OCI-LY7 (cell line): ENCODE results near the gene NHERF2. TPM values are rescaled to one million over a fixed set of nuclear protein-coding genes. Genes with fewer than 3 reads are reported as not detected.

ENCODE experiments used
- BruUV-seq: library from RNA; stranded (reverse); fragments of 400-500 nt; replicated peaks from 2 replicates; lab custom pipeline; 2021; lab: Mats Ljungman, UMichigan
- CTCF ChIA-PET: fragments of 300-600 bp; sonication (Branson Sonifier 250); formaldehyde crosslinking; loops from one replicate; lab custom pipeline; 2022; ENCODE audit warnings: antibody characterized with exemption; ENCODE audit not compliant: unreplicated experiment; lab: Charles Lee
- POLR2A ChIA-PET: fragments of 300-600 bp; sonication (Branson Sonifier 250); formaldehyde crosslinking; loops from one replicate; lab custom pipeline; 2022; ENCODE audit warnings: antibody characterized with exemption; lab: Charles Lee
- DNase-seq: peaks from one replicate; pipeline ENCODE4 v3.0.0-alpha.2; 2015; ENCODE audit warnings: low spot score
- H2AFZ ChIP-seq: fragments of 200-600 bp; sonication (generic), shearing (Covaris generic); 2 replicates; pipeline ENCODE4 v1.6.1; 2014; ENCODE audit warnings: mild to moderate bottlenecking, antibody characterized with exemption, low read length, moderate library complexity
- H3K27ac ChIP-seq: fragments of 200-600 bp; sonication (generic); 2 replicates; pipeline ENCODE4 v1.5.1; 2014; ENCODE audit warnings: mixed run types, low read depth, mild to moderate bottlenecking, moderate library complexity, low read length, inconsistent platforms; ENCODE audit not compliant: poor library complexity, severe bottlenecking
- H3K36me3 ChIP-seq: fragments of 200-600 bp; sonication (generic); 2 replicates; pipeline ENCODE4 v1.6.1; 2014; ENCODE audit warnings: mild to moderate bottlenecking, antibody characterized with exemption, low read length, moderate library complexity, mixed read lengths; ENCODE audit not compliant: insufficient read depth
- H3K4me1 ChIP-seq: fragments of 200-600 bp; sonication (generic); 2 replicates; pipeline ENCODE4 v1.5.1; 2014; ENCODE audit warnings: mild to moderate bottlenecking, low read length; ENCODE audit not compliant: insufficient read depth, poor library complexity, severe bottlenecking
- H3K4me2 ChIP-seq: fragments of 200-600 bp; sonication (generic); 2 replicates; pipeline ENCODE4 v1.6.1; 2014; ENCODE audit warnings: mild to moderate bottlenecking, low read length
- H3K4me3 ChIP-seq: fragments of 200-600 bp; sonication (generic); 2 replicates; pipeline ENCODE4 v1.5.1; 2014; ENCODE audit warnings: mild to moderate bottlenecking, low read depth, low read length; ENCODE audit not compliant: poor library complexity, severe bottlenecking
- H3K79me2 ChIP-seq: fragments of 200-600 bp; sonication (generic); 2 replicates; pipeline ENCODE4 v1.6.1; 2016; ENCODE audit warnings: low read depth, mild to moderate bottlenecking, low read length, moderate library complexity, mixed read lengths; ENCODE audit not compliant: insufficient read depth
- H3K9me2 ChIP-seq: fragments of 200-600 bp; sonication (generic); 2 replicates; pipeline ENCODE4 v1.6.1; 2016; ENCODE audit warnings: mild to moderate bottlenecking, low read length, mixed read lengths; ENCODE audit not compliant: insufficient read depth
- H3K9me3 ChIP-seq: fragments of 200-600 bp; sonication (generic); 2 replicates; pipeline ENCODE4 v1.6.1; 2014; ENCODE audit warnings: mild to moderate bottlenecking, mixed run types, low read length, mixed read lengths
- H4K20me1 ChIP-seq: fragments of 200-600 bp; sonication (generic); 2 replicates; pipeline ENCODE4 v1.6.1; 2014; ENCODE audit warnings: mild to moderate bottlenecking, antibody characterized with exemption, low read length, moderate library complexity, mixed read lengths; ENCODE audit not compliant: insufficient read depth
- EZH2phosphoT487 ChIP-seq: fragments of 200-600 bp; sonication (generic); IDR thresholded peaks from 2 replicates; pipeline ENCODE4 v1.6.1; 2018; ENCODE audit warnings: low read depth, borderline replicate concordance, mild to moderate bottlenecking, mixed run types, antibody characterized with exemption, low read length, moderate library complexity, mixed read lengths
- intact Hi-C: fragments of 100-400 bp; cut with micrococcal nuclease; formaldehyde crosslinking; loops from one replicate; pipeline ENCODE4 v1.10.0; 2022; ENCODE audit not compliant: unreplicated experiment
- total RNA-seq, 2 experiments: library from RNA; depleted of rRNA in 1 of 2; stranded (reverse); fragments of >200 nt in 1 of 2; shearing (Covaris generic) in 1 of 2; gene quantifications; 2 replicates each; pipeline ENCODE4 v1.2.3, GENCODE V29; 2014 to 2022
- TF ChIP-seq, protein P1 (sequence below): fragments of 200-600 bp; sonication (generic); conservative IDR thresholded peaks from 2 replicates; pipeline ENCODE4 v1.5.1; 2014; ENCODE audit warnings: mild to moderate bottlenecking, antibody characterized with exemption, low read length, moderate library complexity, mixed read lengths

The NHERF2 gene
- total RNA-seq, 2 experiments from 2014 or later: 0.27 TPM; not detected in 1

DNA sequence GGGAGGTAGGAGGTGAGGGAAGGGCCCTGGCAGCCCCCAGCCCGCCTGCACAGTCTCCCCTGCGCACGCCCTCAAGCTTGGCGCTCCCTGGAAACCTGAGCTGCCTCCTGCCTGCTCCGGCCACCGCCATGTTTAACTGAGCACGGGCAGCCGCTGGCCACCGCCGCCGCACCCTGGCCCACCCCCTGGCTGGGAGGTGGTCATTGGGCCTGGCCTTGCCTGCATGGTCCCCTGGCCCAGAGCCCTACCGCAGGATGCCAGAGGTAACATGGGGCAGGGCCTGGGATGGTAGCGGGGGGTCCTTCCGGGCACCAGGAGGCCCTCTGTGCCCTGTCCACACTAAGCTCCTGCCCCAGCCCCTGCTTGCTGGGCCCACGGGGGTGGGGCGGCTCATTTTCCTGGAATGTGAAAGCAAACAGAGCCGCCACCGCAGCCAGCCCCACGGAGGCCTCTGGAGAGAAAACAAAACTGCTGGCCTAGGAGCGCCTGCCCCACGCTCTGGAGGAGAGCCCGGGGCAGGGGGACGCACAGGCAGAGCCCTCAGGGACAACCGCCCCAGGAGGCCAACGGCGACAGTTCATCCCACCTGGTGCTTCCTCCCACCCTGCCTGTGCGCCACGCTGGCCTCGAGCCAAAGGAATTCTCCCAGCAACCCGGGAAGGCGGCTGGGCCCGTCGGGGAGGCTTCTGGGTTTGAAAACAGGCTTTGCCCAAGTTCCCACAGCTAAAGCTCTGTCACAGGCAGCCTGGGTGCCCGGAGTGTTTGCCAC, 8.9 kb downstream of the NHERF2 start:
- Histone ChIP-seq H4K20me1 (no peaks in the 10 kb centered on the region), H3K9me3 (no peaks in the 10 kb centered on the region), H3K27ac (no peak overlapping the region), H3K9me2 (no peaks in the 10 kb centered on the region), H3K4me1 (no peaks in the 10 kb centered on the region), H2AFZ (no peak overlapping the region), H3K36me3 (no peaks in the 10 kb centered on the region), H3K79me2 (no peaks in the 10 kb centered on the region), H3K4me3 (no peak overlapping the region), H3K4me2 (no peak overlapping the region)
- intact Hi-C loops: no loop called here
- no peak for TF ChIP-seq EZH2phosphoT487
- TF ChIP-seq, protein P1, sequence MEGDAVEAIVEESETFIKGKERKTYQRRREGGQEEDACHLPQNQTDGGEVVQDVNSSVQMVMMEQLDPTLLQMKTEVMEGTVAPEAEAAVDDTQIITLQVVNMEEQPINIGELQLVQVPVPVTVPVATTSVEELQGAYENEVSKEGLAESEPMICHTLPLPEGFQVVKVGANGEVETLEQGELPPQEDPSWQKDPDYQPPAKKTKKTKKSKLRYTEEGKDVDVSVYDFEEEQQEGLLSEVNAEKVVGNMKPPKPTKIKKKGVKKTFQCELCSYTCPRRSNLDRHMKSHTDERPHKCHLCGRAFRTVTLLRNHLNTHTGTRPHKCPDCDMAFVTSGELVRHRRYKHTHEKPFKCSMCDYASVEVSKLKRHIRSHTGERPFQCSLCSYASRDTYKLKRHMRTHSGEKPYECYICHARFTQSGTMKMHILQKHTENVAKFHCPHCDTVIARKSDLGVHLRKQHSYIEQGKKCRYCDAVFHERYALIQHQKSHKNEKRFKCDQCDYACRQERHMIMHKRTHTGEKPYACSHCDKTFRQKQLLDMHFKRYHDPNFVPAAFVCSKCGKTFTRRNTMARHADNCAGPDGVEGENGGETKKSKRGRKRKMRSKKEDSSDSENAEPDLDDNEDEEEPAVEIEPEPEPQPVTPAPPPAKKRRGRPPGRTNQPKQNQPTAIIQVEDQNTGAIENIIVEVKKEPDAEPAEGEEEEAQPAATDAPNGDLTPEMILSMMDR: no peak
- no TSS peak for BruUV-seq
- DNase-seq: no peak
- CTCF ChIA-PET: no interaction called here
- POLR2A ChIA-PET: no interaction called here

DNA sequence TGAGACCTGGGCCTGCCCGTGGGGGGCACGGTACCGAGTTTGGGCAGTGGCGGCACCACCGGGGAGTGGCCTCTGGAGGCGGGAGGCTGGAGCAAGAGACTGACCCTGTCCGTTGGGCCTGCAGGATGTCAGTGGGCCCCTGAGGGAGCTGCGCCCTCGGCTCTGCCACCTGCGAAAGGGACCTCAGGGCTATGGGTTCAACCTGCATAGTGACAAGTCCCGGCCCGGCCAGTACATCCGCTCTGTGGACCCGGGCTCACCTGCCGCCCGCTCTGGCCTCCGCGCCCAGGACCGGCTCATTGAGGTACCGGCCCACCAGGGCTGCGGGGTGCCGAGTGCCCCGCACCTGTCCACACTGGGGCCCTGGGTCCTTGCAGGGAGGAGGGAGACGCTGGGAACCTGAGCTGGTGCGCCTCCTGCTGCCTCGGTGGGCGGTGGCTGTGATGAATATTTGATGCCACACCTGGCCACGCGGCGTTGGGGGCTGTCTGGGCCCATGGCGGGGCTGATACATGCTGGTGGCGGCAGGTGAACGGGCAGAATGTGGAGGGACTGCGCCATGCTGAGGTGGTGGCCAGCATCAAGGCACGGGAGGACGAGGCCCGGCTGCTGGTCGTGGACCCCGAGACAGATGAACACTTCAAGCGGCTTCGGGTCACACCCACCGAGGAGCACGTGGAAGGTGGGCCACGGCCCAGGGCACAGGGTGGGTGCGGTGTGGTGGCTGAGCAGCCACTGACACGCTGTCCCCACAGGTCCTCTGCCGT, 9.7 kb downstream of the NHERF2 start:
- TF ChIP-seq, protein P1: no peak
- no peak for TF ChIP-seq EZH2phosphoT487
- Histone ChIP-seq H3K9me3 (no peaks in the 10 kb centered on the region), H2AFZ (no peak overlapping the region), H3K4me3 (no peak overlapping the region), H3K79me2 (no peaks in the 10 kb centered on the region), H3K4me2 (no peak overlapping the region), H3K27ac (no peak overlapping the region), H3K36me3 (no peaks in the 10 kb centered on the region), H3K4me1 (no peaks in the 10 kb centered on the region), H4K20me1 (no peaks in the 10 kb centered on the region), H3K9me2 (no peaks in the 10 kb centered on the region)
- intact Hi-C loops: no loop called here
- DNase-seq: no peak
- ChIA-PET CTCF (no interaction called here), POLR2A (no interaction called here)
- no TSS peak for BruUV-seq

DNA sequence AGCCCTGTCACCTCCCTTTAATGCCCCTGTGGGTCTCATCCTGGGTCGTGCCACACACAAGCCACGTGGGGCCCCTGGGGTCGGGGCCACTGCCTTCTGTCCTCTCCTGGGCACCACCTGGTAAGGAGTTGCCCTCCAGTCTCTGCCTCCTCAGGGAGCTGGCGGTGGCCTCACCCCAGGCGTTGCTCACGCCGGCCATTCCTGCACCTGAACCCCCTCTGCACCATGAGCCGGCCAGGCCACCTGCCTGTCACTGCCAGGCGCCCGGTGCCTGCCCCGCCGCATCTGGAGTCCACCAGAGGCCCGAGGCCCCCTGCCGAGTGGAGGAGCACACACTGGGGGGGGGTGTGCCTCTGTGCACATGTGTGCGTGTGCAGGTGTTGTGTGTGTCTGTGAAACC, 10.4 kb downstream of the NHERF2 start:
- Histone ChIP-seq H4K20me1 (no peaks in the 10 kb centered on the region), H3K4me1 (no peaks in the 10 kb centered on the region), H3K27ac (no peak overlapping the region), H3K79me2 (no peaks in the 10 kb centered on the region), H3K9me3 (no peaks in the 10 kb centered on the region), H3K9me2 (no peaks in the 10 kb centered on the region), H3K4me2 (no peak overlapping the region), H3K4me3 (no peak overlapping the region), H3K36me3 (no peaks in the 10 kb centered on the region), H2AFZ (no peak overlapping the region)
- intact Hi-C loops: no loop called here
- no TSS peak for BruUV-seq
- CTCF ChIA-PET: no interaction called here
- POLR2A ChIA-PET: no interaction called here
- no peak for TF ChIP-seq EZH2phosphoT487
- TF ChIP-seq, protein P1: no peak
- no peak for DNase-seq
